Testis (tissue), 2 donors: Measurements from ENCODE around the gene E2F1.

Experiments used
- CTCF ChIP-seq, 3 experiments: fragments of 450-650 bp in 2 of 3; fragments of 200-600 bp in 1 of 3; sonication (generic) in 1 of 3; IDR thresholded peaks; one replicate each; pipeline ENCODE4 v1.5.1; 2016 to 2019; ENCODE audit warnings: antibody characterized with exemption in 3 of 3, mild to moderate bottlenecking in 2 of 3, moderate library complexity in 1 of 3
- POLR2A ChIP-seq: fragments of 450-650 bp; IDR thresholded peaks from one replicate; pipeline ENCODE4 v1.6.1; 2017; ENCODE audit warnings: antibody characterized with exemption, mild to moderate bottlenecking, moderate library complexity

DNA sequence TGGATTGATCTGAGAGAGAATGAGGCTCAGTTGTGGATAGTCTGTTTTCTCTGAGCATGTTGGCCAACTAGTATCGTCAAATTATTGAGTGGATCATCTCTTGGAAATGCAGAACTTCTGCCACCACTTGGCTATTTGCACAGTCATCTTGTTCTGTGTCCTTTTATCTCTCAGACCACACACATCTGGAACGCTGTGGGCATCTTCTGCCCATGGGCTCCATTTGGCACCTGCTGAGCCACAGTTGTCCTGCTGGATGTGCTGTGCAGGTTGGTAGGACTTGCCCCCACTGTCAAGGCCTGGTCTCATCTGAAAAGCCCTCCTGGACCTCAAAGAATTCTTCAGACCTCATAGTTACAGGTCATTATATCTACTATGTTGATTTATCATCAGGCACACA lies 40.8 kb downstream of the E2F1 start:
- TF ChIP-seq CTCF (IDR thresholded peaks at IDR 0.05) (no peak), POLR2A (no peak)
